ENCODE data around the gene TCF7L1. TPM values are rescaled to one million over a fixed set of nuclear protein-coding genes. Genes with fewer than 3 reads are reported as not detected.

Gene TCF7L1
- total RNA-seq, 4 donors from 2014 or later, result 2.1 to 14.0 (median 3.9) TPM

- DNase-seq (ENCODE audit: low spot score), result no peak
- TF ChIP-seq CTCF (IDR thresholded peaks at IDR 0.05), result no peak
- no peak for ATAC-seq (ENCODE audit: low FRiP score)
Observed at GRCh38 chr2:85096616-85097015, 36.6 kb upstream of the TCF7L1 start.

DNA sequence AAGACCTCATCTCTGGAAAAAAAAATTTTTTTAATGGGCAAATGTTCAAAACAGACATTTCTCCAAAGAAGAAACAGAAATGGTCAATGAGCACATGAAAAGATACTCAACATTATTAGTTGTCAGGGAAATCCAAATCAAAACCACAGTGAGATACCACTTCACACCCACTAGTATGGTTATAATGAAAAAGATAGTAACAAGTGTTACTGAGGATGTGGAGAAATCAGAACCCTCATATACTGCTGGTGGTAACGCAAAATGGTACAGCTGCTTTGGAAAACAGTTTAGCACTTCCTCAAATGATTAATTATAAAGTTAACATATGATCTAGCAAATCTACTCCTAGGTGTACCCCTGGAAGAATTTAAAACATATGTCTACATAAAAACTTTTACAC lies 29.0 kb upstream of the TCF7L1 start:
- no peak for TF ChIP-seq CTCF (IDR thresholded peaks at IDR 0.05)
- DNase-seq (ENCODE audit: low spot score) (no peak), ATAC-seq (ENCODE audit: low FRiP score) (no peak)

GRCh38 chr2:85106489-85107180 lies 26.6 kb upstream of the TCF7L1 start:
- no peak for TF ChIP-seq CTCF (IDR thresholded peaks at IDR 0.05)
- DNase-seq (ENCODE audit: low spot score), result no peak
- no peak for ATAC-seq (ENCODE audit: low FRiP score)

DNA sequence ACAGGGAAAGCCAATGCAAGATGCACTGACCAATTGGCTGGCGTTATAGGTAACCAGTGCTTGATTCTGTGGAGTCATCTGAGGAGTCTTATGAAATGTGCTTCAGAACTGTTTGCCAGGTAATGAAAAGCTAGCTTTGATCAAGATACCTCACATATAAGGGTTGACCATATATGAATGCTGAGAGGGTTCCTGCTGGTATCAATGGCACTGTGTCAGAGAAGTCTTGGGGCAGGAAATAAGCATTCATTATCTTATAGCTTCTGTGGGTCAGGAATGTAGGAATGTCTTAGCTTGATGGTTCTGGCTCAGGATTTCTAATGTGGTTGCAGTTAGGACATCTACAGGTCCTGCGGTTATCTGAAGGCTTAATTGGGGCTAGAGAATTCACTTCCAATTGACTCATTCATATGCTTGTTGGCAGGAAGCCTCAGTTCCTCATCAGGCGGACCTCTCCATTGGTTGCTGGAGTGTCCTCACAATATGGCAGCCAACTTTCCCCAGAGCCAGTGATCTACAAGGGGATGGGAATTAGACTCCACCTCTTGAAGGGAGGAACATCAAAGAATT lies 22.1 kb upstream of the TCF7L1 start:
- DNase-seq (ENCODE audit: low spot score), result no peak
- no peak for ATAC-seq (ENCODE audit: low FRiP score)
- TF ChIP-seq CTCF (IDR thresholded peaks at IDR 0.05), result no peak

DNA sequence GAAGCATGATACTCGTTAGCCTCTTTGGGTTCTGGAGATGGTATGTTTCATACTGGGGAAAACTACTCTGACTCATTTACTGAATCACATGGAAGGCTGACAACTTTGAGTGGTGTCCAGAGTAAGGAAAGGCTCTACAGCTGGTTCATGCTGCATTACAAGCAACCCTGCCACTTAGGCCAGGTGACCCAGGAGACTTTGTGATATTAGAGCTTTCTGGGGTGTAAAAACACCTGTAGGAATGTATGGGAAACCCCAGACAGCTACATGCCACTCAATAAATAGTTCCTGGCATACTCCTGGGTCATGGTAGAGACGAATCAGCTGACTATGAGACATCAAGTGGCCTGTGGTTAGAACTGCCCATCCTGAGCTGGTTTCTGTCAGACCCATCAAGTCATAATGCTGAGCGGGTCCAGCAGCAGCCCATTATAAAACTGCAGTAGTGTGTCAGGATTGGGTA lies 21.3 kb upstream of the TCF7L1 start:
- no peak for TF ChIP-seq CTCF (IDR thresholded peaks at IDR 0.05)
- no peak for DNase-seq (ENCODE audit: low spot score)
- no peak for ATAC-seq (ENCODE audit: low FRiP score)

DNA sequence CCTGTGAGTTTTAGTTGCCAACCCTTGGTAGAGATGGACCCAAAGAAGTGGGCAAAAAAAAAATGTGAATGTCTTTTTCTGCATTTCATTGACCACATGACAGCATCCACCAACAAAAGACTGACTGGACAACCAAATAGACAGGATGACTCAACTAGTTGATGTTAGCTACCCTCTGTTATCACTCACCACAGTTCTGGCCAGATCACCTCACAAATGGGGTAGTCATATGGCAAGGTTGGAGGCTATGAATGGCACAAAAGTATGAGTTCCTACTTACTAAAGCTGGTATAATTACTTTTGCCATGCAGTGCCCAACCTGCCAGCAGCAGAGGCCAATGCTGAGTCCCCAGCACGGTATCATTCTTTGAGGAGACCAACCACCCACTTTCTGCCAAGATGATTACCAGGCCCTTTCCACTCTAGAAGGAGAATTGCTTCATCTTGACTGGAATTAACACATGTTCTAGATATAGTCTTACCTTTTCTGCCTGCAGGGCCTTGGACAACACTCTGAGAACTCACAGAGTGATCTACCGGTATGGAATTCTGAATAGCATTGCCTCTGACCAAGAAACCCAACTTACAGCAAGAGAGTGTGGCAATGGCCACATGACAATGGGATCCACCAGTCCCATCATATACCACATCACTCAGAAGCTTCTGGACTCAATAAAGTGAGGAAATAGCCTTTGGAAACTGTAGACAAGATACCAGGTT lies 20.1 kb upstream of the TCF7L1 start:
- TF ChIP-seq CTCF (IDR thresholded peaks at IDR 0.05), result no peak
- DNase-seq (ENCODE audit: low spot score) (no peak), ATAC-seq (ENCODE audit: low FRiP score) (no peak)
